ENCODE results near the gene HS3ST3A1. TPM values are rescaled to one million over a fixed set of nuclear protein-coding genes. Genes with fewer than 3 reads are reported as not detected.

HS3ST3A1 gene
- total and polyA plus RNA-seq, 2 experiments from 2014 or later = 39.2 to 85.1 TPM

GRCh38 chr17:13601322-13601775, 380 bp downstream of the HS3ST3A1 start:
- peak overlapping the region; percentile 75 for H2AFZ ChIP-seq
- no peaks in the 10 kb centered on the region for H3K36me3 ChIP-seq (ENCODE audit: low read depth)
- H4K20me1 ChIP-seq (ENCODE audit: insufficient read depth) = no peaks in the 10 kb centered on the region
- peak overlapping the region; percentile 98 for H3K4me3 ChIP-seq
- TF ChIP-seq EZH2phosphoT487 (IDR thresholded peaks at IDR 0.05; ENCODE audit: insufficient read depth, low read depth) (no peak), EZH2 (IDR thresholded peaks at IDR 0.05; ENCODE audit: insufficient read depth, poor library complexity, severe bottlenecking) (no peak)
- WGBS, 2 experiments (ENCODE audit: low coverage in 1 of 2, low lambda C conversion rate in 2 of 2, missing lambda C conversion rate in 2 of 2) = 0 to 1% methylated on average over 31 to 43 of the region's 46 CpGs
- peak overlapping the region; percentile 92 for H3K9ac ChIP-seq
- peak overlapping the region; percentile 74 for H3K27ac ChIP-seq
- peaks cover 64% of the 10 kb centered on the region for H3K79me2 ChIP-seq (ENCODE audit: insufficient read depth)
- H3K27me3 ChIP-seq (replicated peaks; ENCODE audit: insufficient read depth) = no peaks in the 10 kb centered on the region
- peak overlapping the region; percentile 99 for H3K4me2 ChIP-seq (ENCODE audit: unreplicated experiment)
- in situ Hi-C loops (cut with MboI) = no loop called here
- peaks cover 13% of the 10 kb centered on the region for H3K4me1 ChIP-seq (ENCODE audit: insufficient read depth)
- H3K9me3 ChIP-seq (ENCODE audit: low read depth) = no peaks in the 10 kb centered on the region
- peak; percentile 68 for DNase-seq
- no peaks in the 10 kb centered on the region for H3K9me2 ChIP-seq (ENCODE audit: insufficient read depth)
- peaks cover 27% of the 10 kb centered on the region for H3F3A ChIP-seq (ENCODE audit: insufficient read depth)

GRCh38 chr17:13600475-13601321, 1.0 kb downstream of the HS3ST3A1 start:
- in situ Hi-C loops (cut with MboI) = no loop called here

GRCh38 chr17:13599864-13600263, 1.9 kb downstream of the HS3ST3A1 start:
- H2AFZ ChIP-seq = peak overlapping the region; percentile 75
- H3K27me3 ChIP-seq (replicated peaks; ENCODE audit: insufficient read depth) = no peaks in the 10 kb centered on the region
- TF ChIP-seq EZH2 (IDR thresholded peaks at IDR 0.05; ENCODE audit: insufficient read depth, poor library complexity, severe bottlenecking) = no peak
- TF ChIP-seq EZH2phosphoT487 (IDR thresholded peaks at IDR 0.05; ENCODE audit: insufficient read depth, low read depth) = no peak
- WGBS, 2 experiments (ENCODE audit: low coverage in 1 of 2, low lambda C conversion rate in 2 of 2, missing lambda C conversion rate in 2 of 2) = 19 to 29% methylated on average over 3 of the region's 3 CpGs
- H3K9me3 ChIP-seq (ENCODE audit: low read depth) = no peaks in the 10 kb centered on the region
- peak overlapping the region; percentile 74 for H3K27ac ChIP-seq
- H3K4me3 ChIP-seq = peak overlapping the region; percentile 98
- H3K36me3 ChIP-seq (ENCODE audit: low read depth) = no peaks in the 10 kb centered on the region; the same call in 1 of the 2 replicates
- peak; percentile 38 for DNase-seq
- in situ Hi-C loops (cut with MboI) = loop anchor here (10.0 to 25.0 kb wide), 3 partner anchors 263 to 695 kb away; no protein-coding TSS in a partner anchor
- H3K9ac ChIP-seq = peak overlapping the region; percentile 92
- peak overlapping the region; percentile 99 for H3K4me2 ChIP-seq (ENCODE audit: unreplicated experiment)
- H3F3A ChIP-seq (ENCODE audit: insufficient read depth) = peaks cover 37% of the 10 kb centered on the region
- peaks cover 79% of the 10 kb centered on the region for H3K79me2 ChIP-seq (ENCODE audit: insufficient read depth)
- peaks cover 22% of the 10 kb centered on the region for H3K4me1 ChIP-seq (ENCODE audit: insufficient read depth)
- no peaks in the 10 kb centered on the region for H3K9me2 ChIP-seq (ENCODE audit: insufficient read depth)
- no peaks in the 10 kb centered on the region for H4K20me1 ChIP-seq (ENCODE audit: insufficient read depth)

More at GRCh38 chr17:13600475-13601321, 1.0 kb downstream of the HS3ST3A1 start:
- Histone ChIP-seq H3K79me2 (ENCODE audit: insufficient read depth) (peaks cover 70% of the 10 kb centered on the region), H3K9me2 (ENCODE audit: insufficient read depth) (no peaks in the 10 kb centered on the region), H3K4me1 (ENCODE audit: insufficient read depth) (peaks cover 14% of the 10 kb centered on the region), H3K27ac (peak overlapping the region; percentile 74), H3K9me3 (ENCODE audit: low read depth) (no peaks in the 10 kb centered on the region), H3K9ac (peak overlapping the region; percentile 92), H3K27me3 (replicated peaks; ENCODE audit: insufficient read depth) (no peaks in the 10 kb centered on the region), H3K4me3 (peak overlapping the region; percentile 98), H3F3A (ENCODE audit: insufficient read depth) (peaks cover 28% of the 10 kb centered on the region), H3K36me3 (ENCODE audit: low read depth) (no peaks in the 10 kb centered on the region; the same call in 1 of the 2 replicates), H4K20me1 (ENCODE audit: insufficient read depth) (no peaks in the 10 kb centered on the region), H3K4me2 (ENCODE audit: unreplicated experiment) (peak overlapping the region; percentile 99), H2AFZ (peak overlapping the region; percentile 75)
- no peak for TF ChIP-seq EZH2 (IDR thresholded peaks at IDR 0.05; ENCODE audit: insufficient read depth, poor library complexity, severe bottlenecking)
- TF ChIP-seq EZH2phosphoT487 (IDR thresholded peaks at IDR 0.05; ENCODE audit: insufficient read depth, low read depth) = no peak
- peak; percentile 68 for DNase-seq
- WGBS, 2 experiments (ENCODE audit: low coverage in 1 of 2, low lambda C conversion rate in 2 of 2, missing lambda C conversion rate in 2 of 2) = 1 to 4% methylated on average over 81 to 83 of the region's 101 CpGs

GRCh38 chr17:13599168-13599577, 2.6 kb downstream of the HS3ST3A1 start:
- H3K9ac ChIP-seq = peak overlapping the region; percentile 92
- H3K27ac ChIP-seq = peak overlapping the region; percentile 74
- no peak overlapping the region for H2AFZ ChIP-seq
- H3K27me3 ChIP-seq (replicated peaks; ENCODE audit: insufficient read depth) = no peaks in the 10 kb centered on the region
- H3F3A ChIP-seq (ENCODE audit: insufficient read depth) = peaks cover 44% of the 10 kb centered on the region
- peak overlapping the region; percentile 98 for H3K4me3 ChIP-seq
- no peaks in the 10 kb centered on the region for H3K9me3 ChIP-seq (ENCODE audit: low read depth)
- H3K36me3 ChIP-seq (ENCODE audit: low read depth) = peaks cover under 1% of the 10 kb centered on the region; the same call in 1 of the 2 replicates
- no peaks in the 10 kb centered on the region for H3K9me2 ChIP-seq (ENCODE audit: insufficient read depth)
- peak overlapping the region; percentile 99 for H3K4me2 ChIP-seq (ENCODE audit: unreplicated experiment)
- 28 to 30% methylated on average over 1 of the region's 1 CpG for WGBS, 2 experiments (ENCODE audit: low coverage in 1 of 2, low lambda C conversion rate in 2 of 2, missing lambda C conversion rate in 2 of 2)
- in situ Hi-C loops (cut with MboI) = loop anchor here (10.0 to 25.0 kb wide), 3 partner anchors 262 to 696 kb away; no protein-coding TSS in a partner anchor
- no peaks in the 10 kb centered on the region for H4K20me1 ChIP-seq (ENCODE audit: insufficient read depth)
- no peak for DNase-seq
- no peak for TF ChIP-seq EZH2phosphoT487 (IDR thresholded peaks at IDR 0.05; ENCODE audit: insufficient read depth, low read depth)
- TF ChIP-seq EZH2 (IDR thresholded peaks at IDR 0.05; ENCODE audit: insufficient read depth, poor library complexity, severe bottlenecking) = no peak
- peaks cover 86% of the 10 kb centered on the region for H3K79me2 ChIP-seq (ENCODE audit: insufficient read depth)
- peaks cover 28% of the 10 kb centered on the region for H3K4me1 ChIP-seq (ENCODE audit: insufficient read depth)

Measured in GM23248 (cell line).